Natural killer cell (primary cell): ENCODE measurements around the gene CFHR2. TPM values are rescaled to one million over a fixed set of nuclear protein-coding genes. Genes with fewer than 3 reads are reported as not detected.

Experiments
- ATAC-seq, 3 donors: fragments of 150-1000 bp in 2 of 3; fragments of 200-7000 bp in 1 of 3; cut with Tn5 transposase; 1 replicate in 1 of 3; 2 replicates in 2 of 3; pipeline ENCODE4 v1.10.0; 2021; ENCODE audit warnings: mild to moderate bottlenecking in 2 of 3, moderate library complexity in 2 of 3
- DNase-seq, 2 donors: peaks; one replicate each; pipeline versions ENCODE4 v3.0.0 to v3.0.0-alpha.2; 2013 to 2021; ENCODE audit warnings: mixed read lengths in 1 of 2
- H3K27ac ChIP-seq: one replicate; pipeline ENCODE4 v1.5.1; 2013; ENCODE audit warnings: mild to moderate bottlenecking, low read length
- H3K27me3 ChIP-seq: one replicate; pipeline ENCODE4 v1.6.1; 2013; ENCODE audit warnings: low read length; ENCODE audit not compliant: control insufficient read depth, insufficient read depth
- H3K36me3 ChIP-seq: one replicate; pipeline ENCODE4 v1.6.1; 2013; ENCODE audit warnings: low read length; ENCODE audit not compliant: control insufficient read depth, insufficient read depth
- H3K4me1 ChIP-seq: one replicate; pipeline ENCODE4 v1.6.1; 2013; ENCODE audit warnings: low read length; ENCODE audit not compliant: control insufficient read depth, insufficient read depth
- H3K4me3 ChIP-seq: one replicate; pipeline ENCODE4 v1.5.1; 2013; ENCODE audit warnings: low read length
- H3K9me3 ChIP-seq: one replicate; pipeline ENCODE4 v1.6.1; 2013; ENCODE audit warnings: low read length; ENCODE audit not compliant: control insufficient read depth, insufficient read depth
- H3K27ac Mint-ChIP-seq, 2 donors: one replicate each; pipeline ENCODE4 v1.8.0; 2022; ENCODE audit warnings: mild to moderate bottlenecking in 2 of 2, mixed read lengths in 2 of 2, moderate library complexity in 1 of 2
- H3K27me3 Mint-ChIP-seq, 2 donors: one replicate each; pipeline ENCODE4 v1.8.0; 2022; ENCODE audit warnings: low read depth in 2 of 2, mixed read lengths in 2 of 2
- H3K36me3 Mint-ChIP-seq: one replicate; pipeline ENCODE4 v1.8.0; 2022; ENCODE audit warnings: mixed read lengths
- H3K4me1 Mint-ChIP-seq, 2 donors: one replicate each; pipeline ENCODE4 v1.8.0; 2022; ENCODE audit warnings: mixed read lengths in 2 of 2
- H3K4me3 Mint-ChIP-seq: one replicate; pipeline ENCODE4 v1.8.0; 2022; ENCODE audit warnings: mild to moderate bottlenecking, moderate library complexity, mixed read lengths
- H3K9me3 Mint-ChIP-seq, 2 donors: one replicate each; pipeline ENCODE4 v1.8.0; 2022; ENCODE audit warnings: mixed read lengths in 2 of 2
- CTCF ChIP-seq: fragments of 200-600 bp; IDR thresholded peaks from one replicate; pipeline ENCODE4 v1.8.0; 2022; ENCODE audit warnings: antibody characterized with exemption
- WGBS: methylation state at CpG from one replicate; pipeline ENCODE4 v1.1.7; 2013; ENCODE audit warnings: missing lambda C conversion rate; ENCODE audit not compliant: insufficient coverage; 5-methylcytosine and 5-hydroxymethylcytosine counted together
- intact Hi-C: fragments of 100-400 bp; cut with micrococcal nuclease; formaldehyde crosslinking; loops from one replicate; pipeline ENCODE4 v1.14.2; 2022
- total RNA-seq, 4 donors: library from RNA; stranded (reverse); fragments of 120-200 nt in 1 of 4; gene quantifications; one replicate each; pipeline versions ENCODE4 v1.2.3 to v1.2.4, GENCODE V29; 2013 to 2022

The CFHR2 gene
- total RNA-seq, 3 donors from 2014 or later (not counting 1 experiment from before 2014, with no cell fraction given) = not detected

GRCh38 chr1:196960854-196961253, 17.3 kb downstream of the CFHR2 start:
- no peak for ATAC-seq
- no peak for TF ChIP-seq CTCF
- Mint-ChIP-seq H3K4me3 (no peak overlapping the region), H3K36me3 (no peaks in the 10 kb centered on the region), H3K9me3 (peaks cover 2 to 3% of the 10 kb centered on the region in 2 donors), H3K4me1 (no peaks in the 10 kb centered on the region), H3K27ac (no peak overlapping the region), H3K27me3 (no peaks in the 10 kb centered on the region)
- Histone ChIP-seq H3K4me1 (no peaks in the 10 kb centered on the region), H3K27ac (no peak overlapping the region), H3K4me3 (no peak overlapping the region), H3K9me3 (no peaks in the 10 kb centered on the region), H3K36me3 (no peaks in the 10 kb centered on the region), H3K27me3 (no peaks in the 10 kb centered on the region)
- no peak for DNase-seq
- 64% methylated on average over 3 of the region's 3 CpGs for WGBS
- intact Hi-C loops = no loop called here

GRCh38 chr1:196970182-196970581, 26.6 kb downstream of the CFHR2 start:
- Histone ChIP-seq H3K36me3 (no peaks in the 10 kb centered on the region), H3K9me3 (no peaks in the 10 kb centered on the region), H3K27ac (no peak overlapping the region), H3K4me1 (no peaks in the 10 kb centered on the region), H3K4me3 (no peak overlapping the region), H3K27me3 (no peaks in the 10 kb centered on the region)
- H3K9me3 Mint-ChIP-seq = peaks cover 0 to 5% of the 10 kb centered on the region in 2 donors
- H3K4me3 Mint-ChIP-seq = no peak overlapping the region
- H3K27me3 Mint-ChIP-seq = no peaks in the 10 kb centered on the region
- WGBS = no CpG with 5 or more reads among the region's 1 CpG
- no peak overlapping the region for H3K27ac Mint-ChIP-seq
- no peak for TF ChIP-seq CTCF
- intact Hi-C loops = no loop called here
- no peaks in the 10 kb centered on the region for H3K36me3 Mint-ChIP-seq
- no peaks in the 10 kb centered on the region for H3K4me1 Mint-ChIP-seq
- ATAC-seq (no peak), DNase-seq (no peak)

GRCh38 chr1:196976278-196976677, 32.7 kb downstream of the CFHR2 start:
- no peak for ATAC-seq
- 87% methylated on average over 4 of the region's 4 CpGs for WGBS

More at GRCh38 chr1:196976278-196976677, 32.7 kb downstream of the CFHR2 start:
- H3K27ac Mint-ChIP-seq = no peak overlapping the region
- no peaks in the 10 kb centered on the region for H3K27me3 Mint-ChIP-seq
- Histone ChIP-seq H3K36me3 (no peaks in the 10 kb centered on the region), H3K4me1 (no peaks in the 10 kb centered on the region), H3K9me3 (no peaks in the 10 kb centered on the region), H3K27ac (no peak overlapping the region), H3K4me3 (no peak overlapping the region), H3K27me3 (no peaks in the 10 kb centered on the region)
- TF ChIP-seq CTCF = no peak
- H3K4me1 Mint-ChIP-seq = no peaks in the 10 kb centered on the region
- intact Hi-C loops = no loop called here
- H3K9me3 Mint-ChIP-seq = peaks cover 0 to 2% of the 10 kb centered on the region in 2 donors
- DNase-seq = no peak
- no peak overlapping the region for H3K4me3 Mint-ChIP-seq
- H3K36me3 Mint-ChIP-seq = no peaks in the 10 kb centered on the region
